Measurements from ENCODE around the gene KRT80.

KRT80 gene

DNA sequence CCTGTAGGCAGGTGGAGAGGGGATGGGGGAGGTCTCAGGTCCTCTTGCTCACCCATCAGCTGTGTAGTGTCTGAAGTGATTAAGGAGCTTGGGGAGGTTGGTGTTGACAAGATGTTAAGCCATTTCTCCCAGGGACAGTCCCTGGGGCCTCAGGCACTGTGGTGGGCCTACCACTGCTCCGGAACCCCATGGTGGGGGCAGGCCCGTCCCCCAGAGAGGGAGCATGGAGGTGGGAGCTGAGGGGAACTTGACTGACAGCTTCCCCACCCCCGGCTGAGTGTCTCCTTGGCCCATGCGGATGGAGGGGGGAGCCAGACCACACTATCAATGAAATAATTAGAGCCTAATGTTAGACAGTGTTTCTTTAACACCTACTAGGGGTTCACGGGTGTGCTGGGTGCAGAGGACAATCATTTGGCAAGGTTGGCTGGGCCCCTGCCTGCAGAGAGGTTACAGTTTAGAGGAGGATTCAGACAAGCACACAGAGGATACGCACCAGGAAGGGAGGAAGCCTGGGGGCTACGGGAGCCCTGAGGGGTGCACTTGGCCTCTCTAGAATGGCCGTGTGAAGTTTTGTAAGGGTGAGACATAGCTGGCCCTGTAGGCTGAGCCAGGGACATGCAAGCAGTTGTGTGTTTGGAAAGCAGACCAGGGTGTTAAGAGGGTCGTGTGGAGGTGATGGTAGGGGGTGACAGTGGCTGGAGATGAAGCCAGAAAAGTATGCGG, 19.3 kb upstream of the KRT80 start:
- TF ChIP-seq POLR2A (IDR thresholded peaks at IDR 0.05; ENCODE audit: low read length) (no peak), GATA1 (IDR thresholded peaks at IDR 0.05; ENCODE audit: low read depth, low read length) (no peak)
- no peak for DNase-seq

DNA sequence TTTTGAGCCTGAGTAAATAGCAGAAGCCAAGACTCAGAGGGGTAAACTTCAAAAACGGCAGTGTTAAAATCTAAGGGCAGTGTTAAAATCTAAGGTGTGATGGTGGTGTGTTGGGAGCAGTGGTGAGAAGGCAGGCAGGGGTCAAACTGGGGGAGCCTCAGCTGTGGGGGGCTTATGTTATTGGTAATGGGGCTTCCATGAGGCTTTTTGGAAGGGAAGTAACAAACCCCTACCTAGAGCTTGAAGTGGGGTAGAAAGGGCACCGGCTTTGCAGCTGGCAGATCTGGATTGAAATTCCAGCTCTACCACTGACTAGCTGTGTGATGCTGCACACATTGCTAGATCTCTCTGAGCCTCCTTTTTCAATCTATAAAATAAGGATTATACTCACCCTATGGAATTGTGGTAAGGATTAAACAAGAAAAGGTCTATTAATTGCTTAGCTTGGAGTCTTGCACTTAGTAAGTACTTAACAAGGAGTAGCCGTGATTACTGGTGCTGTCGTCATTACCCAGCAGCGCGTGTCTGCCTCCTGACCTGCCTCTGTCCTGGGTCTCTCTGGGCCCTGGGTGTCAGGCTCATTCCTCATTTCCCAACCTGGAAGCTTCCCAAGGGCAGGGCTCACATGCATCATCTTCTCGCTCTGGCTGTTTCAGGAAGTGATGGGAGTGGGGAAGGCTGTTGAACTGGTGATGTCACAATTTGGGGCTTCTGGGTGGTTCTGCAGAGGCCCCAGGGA, 18.5 kb upstream of the KRT80 start:
- no peak for DNase-seq
- no peak for TF ChIP-seq GATA1 (IDR thresholded peaks at IDR 0.05; ENCODE audit: low read depth, low read length)
- no peak for TF ChIP-seq POLR2A (IDR thresholded peaks at IDR 0.05; ENCODE audit: low read length)

DNA sequence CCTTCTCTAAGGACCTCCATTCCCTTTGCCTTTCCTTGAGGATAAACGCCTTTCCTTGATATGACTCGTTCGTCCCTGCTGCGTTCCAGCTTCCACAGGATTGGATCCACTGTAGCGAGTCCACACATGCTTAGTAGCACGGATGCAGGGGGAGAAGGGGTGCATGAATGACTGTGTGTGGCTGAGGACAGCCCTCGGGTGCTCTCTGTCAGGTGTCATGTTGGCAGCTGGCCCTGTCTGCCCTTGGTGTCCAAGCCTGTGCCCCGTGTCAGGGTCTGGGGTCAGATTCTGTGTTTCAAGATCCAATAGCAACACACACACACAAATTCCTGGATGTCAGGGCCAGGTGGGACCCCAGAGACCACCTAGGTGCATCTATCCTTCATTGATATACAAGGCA, 17.5 kb upstream of the KRT80 start:
- TF ChIP-seq POLR2A (IDR thresholded peaks at IDR 0.05; ENCODE audit: low read length) (no peak), GATA1 (IDR thresholded peaks at IDR 0.05; ENCODE audit: low read depth, low read length) (no peak)
- no peak for DNase-seq

DNA sequence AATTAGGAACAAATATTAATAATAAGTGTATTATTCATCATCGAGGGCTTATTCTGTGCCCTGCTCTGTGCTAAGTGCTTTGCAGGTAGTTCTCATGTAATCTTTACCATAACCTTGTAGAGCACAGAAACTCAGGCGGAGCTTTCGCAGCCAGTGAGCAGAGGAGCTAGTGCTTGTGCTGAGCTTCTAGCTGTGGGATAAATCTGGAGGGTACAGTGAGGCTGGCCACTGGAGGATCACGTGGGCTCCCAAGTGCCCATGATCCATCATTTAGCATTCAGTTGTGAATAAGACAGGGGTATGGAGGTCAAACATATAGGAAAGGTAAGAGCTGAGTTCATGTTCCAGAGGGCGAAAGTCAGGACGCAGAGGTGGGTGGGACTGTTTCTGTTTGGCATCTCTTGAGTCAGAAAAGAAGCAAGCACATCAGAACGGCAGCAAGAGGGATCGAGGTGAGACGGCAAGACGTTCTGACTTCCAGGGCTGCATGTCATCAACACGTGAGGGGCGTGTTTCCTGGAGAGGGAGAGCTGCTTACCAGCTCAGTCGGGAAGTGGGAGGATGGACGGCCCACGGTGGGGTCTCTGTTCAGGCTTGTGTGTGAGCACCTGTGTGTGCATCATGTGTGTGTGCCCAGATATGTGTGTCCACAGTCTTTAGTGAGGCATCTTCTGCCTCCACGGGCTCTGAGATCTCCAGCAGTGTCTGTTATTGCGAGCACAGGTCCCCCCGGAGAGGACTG, 16.8 kb upstream of the KRT80 start:
- DNase-seq, result no peak
- TF ChIP-seq GATA1 (IDR thresholded peaks at IDR 0.05; ENCODE audit: low read depth, low read length) (no peak), POLR2A (IDR thresholded peaks at IDR 0.05; ENCODE audit: low read length) (no peak)

DNA sequence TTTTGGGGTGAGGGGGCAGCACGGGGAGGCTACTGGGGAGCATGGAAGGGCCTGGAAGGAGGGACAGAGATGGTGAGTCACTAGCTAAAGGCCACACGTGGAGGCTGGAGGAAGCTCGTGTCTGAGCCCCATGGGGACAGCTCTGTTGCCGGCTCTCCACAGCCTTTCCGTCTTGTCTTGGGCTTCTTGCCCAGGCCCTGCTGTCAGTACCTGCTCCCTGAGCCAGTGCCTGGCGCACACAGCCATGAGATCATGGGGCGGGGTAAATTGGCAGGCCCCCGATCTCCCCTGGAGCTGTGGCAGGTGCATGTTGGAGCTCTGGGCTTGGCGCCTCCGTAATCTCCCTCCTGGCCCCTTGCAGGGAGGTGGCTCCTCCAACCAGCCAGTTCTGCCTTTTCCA, 16.1 kb upstream of the KRT80 start:
- DNase-seq, result no peak
- no peak for TF ChIP-seq POLR2A (IDR thresholded peaks at IDR 0.05; ENCODE audit: low read length)
- no peak for TF ChIP-seq GATA1 (IDR thresholded peaks at IDR 0.05; ENCODE audit: low read depth, low read length)

DNA sequence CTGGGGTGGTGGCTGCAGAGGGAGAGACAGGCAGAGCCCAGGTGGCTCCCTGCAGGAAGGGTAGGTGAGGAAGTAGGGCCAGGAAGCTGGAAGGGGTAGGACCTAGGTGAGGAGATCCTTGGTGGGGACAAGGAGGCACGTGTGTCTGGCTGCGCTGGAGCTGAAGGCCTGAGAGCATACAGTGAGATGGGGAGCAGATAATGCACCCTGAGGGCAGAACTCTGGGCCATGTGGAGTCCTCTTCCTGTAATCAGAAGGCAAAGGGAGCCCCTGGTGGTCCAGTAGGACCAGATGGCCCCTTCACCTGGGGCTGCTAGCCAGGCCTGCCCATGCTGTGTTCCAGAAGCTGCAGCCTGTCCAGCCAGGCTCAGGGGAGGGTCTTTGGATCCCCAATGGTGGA, 15.3 kb upstream of the KRT80 start:
- no peak for DNase-seq
- TF ChIP-seq POLR2A (IDR thresholded peaks at IDR 0.05; ENCODE audit: low read length) (no peak), GATA1 (IDR thresholded peaks at IDR 0.05; ENCODE audit: low read depth, low read length) (no peak)

DNA sequence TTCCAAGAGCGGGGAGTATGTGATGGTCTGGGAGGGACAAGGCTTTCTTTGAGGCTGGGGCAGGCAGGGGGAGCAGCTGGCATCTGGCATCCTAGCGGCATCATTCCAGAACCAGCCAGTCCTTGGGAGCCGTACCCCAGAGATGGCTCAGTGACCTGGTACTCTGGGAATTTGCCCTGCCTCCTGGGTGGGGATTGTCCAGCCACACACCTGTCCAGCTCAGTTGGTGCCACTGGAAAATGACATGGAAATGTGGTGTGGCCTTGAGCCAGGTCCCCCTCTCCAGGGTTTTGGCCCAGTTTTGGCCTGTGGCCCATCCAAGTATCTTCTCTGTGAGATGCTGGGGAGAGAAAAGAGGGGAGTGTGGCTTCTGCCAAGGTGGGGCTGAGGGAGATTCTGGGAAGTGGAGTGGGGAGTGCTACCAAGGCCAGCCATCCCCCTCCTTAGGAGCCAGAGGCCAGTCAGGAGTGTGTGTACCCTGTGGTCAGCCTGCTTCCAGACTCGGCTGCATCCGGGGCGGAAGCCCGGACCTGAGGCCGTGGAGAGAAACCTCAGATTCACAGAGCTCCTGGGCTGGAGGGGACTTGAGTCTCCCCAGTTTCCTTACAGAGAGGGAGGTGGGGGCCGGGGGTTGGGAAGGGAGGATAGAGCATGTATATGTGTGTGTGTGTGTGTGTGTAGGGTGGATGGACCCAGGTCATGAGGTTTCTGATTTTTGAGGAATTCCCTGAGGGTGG, 14.7 kb upstream of the KRT80 start:
- DNase-seq, result no peak
- TF ChIP-seq POLR2A (IDR thresholded peaks at IDR 0.05; ENCODE audit: low read length) (no peak), GATA1 (IDR thresholded peaks at IDR 0.05; ENCODE audit: low read depth, low read length) (no peak)

DNA sequence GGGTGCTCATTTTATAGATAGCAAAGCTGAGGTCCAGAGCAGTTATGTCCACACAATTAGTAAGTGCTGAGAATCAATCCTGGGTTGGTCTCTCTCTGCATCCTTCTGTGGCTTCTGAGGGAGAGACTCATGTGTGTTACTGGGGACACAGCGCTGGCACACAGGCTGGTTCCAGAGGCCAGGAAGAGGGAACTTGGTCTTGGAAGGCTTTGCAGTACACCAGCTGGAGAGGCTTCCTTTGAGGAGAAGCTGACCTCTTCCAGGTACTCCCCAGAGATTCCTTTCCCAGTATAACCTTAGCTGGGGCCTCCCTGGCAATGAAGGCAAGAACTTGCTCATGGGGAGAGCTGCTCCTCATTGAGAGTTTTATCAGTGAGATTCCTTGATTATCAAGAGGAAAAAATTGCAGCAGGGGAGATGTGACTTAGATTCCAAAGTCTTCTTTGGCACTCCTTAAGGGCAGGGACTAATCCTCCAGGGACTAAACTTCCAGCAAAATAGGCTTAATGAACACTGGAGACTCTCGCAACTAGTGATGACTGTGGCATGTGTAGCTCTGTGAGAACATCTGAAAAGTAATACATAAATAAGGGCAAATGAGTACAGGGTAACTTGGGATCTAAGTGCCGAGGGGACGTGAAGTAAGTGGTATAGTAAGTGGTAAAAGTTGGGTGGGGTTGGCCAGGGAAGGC, 13.9 kb upstream of the KRT80 start:
- no peak for DNase-seq
- TF ChIP-seq POLR2A (IDR thresholded peaks at IDR 0.05; ENCODE audit: low read length), result no peak
- no peak for TF ChIP-seq GATA1 (IDR thresholded peaks at IDR 0.05; ENCODE audit: low read depth, low read length)

DNA sequence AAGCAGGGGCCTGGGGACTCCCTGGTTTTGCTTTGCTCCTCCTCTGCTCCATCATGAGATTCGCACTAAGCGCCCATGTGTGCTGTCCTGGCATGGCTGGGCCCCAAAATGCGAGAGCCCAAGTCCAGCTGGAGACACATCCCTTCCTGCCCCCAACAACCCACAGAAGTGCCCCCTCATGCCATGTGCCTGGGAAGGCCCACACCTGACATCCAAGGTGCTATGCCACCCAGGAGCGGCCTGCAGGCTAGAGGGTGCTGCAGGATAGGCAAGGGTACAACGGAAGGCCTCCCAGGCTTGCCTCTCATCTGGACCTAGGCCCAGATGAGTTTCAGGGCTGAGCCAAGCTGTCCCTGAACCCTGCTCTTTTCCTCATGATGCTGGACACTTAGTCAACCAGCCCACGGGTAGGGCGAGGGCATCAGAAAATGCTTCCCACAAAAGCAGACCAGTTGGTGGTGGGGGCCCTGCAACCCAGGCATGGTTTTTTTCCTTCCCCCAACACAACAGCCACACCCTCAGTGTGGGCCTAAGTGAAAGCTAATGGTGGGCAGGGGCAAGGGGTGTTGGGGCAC, 13.2 kb upstream of the KRT80 start:
- TF ChIP-seq POLR2A (IDR thresholded peaks at IDR 0.05; ENCODE audit: low read length), result no peak
- TF ChIP-seq GATA1 (IDR thresholded peaks at IDR 0.05; ENCODE audit: low read depth, low read length), result no peak
- no peak for DNase-seq

DNA sequence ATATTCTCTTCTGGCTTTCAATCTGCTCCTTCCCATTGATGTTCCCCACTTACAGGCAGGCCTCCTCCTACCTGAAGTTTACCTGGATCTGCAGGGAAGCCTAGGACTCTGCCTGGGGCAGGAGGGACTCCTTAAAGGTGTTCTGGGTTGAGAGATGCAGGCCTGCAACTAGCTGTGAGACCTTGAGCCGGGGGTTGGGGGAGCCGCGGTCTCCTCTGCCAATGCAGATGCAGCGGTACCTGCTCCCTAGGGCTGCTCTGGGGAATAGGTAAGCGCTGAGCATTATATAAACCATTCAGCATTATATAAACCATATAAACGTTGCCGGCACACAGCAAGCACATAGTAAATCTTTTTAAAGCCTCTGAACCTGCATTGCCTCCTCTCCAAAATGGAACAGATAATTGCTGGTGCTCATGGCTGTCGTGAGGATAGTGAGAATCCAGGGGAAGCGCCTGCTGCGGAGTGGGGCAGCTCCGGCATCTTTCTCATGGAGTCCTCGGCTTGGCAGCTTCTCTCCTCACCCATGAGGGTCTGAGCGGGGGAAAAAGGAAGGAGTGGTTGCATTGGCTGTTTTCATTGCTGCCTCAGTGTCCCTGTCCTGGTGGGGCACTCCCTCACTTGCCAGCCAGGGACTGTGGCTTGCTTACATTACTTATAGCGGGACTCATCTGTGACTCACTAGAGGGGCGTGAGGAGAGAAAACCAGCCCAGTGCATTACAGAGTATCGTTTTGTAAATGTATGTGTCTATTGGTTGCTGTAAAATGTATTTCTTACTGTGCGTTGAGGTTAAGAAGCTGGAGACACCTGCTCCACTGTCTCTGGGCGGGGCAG, 12.5 kb upstream of the KRT80 start:
- no peak for DNase-seq
- TF ChIP-seq GATA1 (IDR thresholded peaks at IDR 0.05; ENCODE audit: low read depth, low read length) (no peak), POLR2A (IDR thresholded peaks at IDR 0.05; ENCODE audit: low read length) (no peak)

DNA sequence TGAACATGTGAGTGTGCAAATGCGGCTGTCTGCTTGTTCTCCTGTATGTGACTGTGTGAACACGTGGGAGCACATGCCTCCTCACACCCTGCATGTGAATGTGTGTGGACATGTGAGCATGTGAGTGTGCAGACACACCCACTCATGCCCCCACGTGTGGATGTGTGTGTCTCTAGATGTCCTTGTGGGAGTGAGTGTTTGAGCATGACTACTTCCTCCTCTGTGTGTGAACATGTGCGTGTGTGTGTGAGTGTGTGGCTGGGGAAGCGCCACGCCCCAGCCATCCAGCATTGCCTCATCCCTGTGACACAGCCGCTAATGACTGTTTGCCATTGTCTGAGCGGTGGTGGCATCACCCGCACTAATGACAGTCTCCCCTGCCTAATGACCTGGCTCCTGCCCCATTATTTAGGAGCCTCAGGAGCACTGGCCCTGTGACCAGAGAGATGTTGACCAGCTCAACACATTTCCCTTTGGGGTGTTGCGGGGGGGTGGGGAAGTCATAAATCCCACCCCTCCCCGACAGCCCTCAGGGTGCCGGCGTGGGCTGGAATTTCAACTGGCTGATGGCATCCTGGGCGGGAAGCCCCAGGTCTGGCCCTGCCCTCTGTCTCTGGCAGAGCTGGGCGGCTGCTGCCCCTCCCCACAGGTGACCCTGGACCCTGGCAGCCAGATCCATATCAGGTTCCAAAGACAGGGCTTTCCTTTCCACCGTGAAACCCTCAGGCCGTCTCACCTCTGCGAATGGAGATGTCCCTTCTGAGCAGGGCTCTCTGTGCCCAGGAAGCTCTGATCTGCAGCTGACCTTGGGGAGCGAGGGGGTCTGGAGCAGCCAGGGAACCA, 11.5 kb upstream of the KRT80 start:
- peak in 1 of 2 experiments; percentile 10 for DNase-seq
- no peak for TF ChIP-seq GATA1 (IDR thresholded peaks at IDR 0.05; ENCODE audit: low read depth, low read length)
- no peak for TF ChIP-seq POLR2A (IDR thresholded peaks at IDR 0.05; ENCODE audit: low read length)

Measured in erythroblast (primary cell).